Neural crest cell (in vitro differentiated cells): Measurements from ENCODE around the gene SLC35F6. TPM values are rescaled to one million over a fixed set of nuclear protein-coding genes. Genes with fewer than 3 reads are reported as not detected.
A peak's percentile ranks its signal among the peaks of the same experiment; 100 is the strongest.

Experiments
- DNase-seq: peaks from one replicate; pipeline ENCODE4 v3.0.0; 2021; ENCODE audit warnings: low read depth, mixed read lengths, low spot score
- H3K27ac Mint-ChIP-seq: one replicate; pipeline ENCODE4 v1.8.0; 2021; ENCODE audit warnings: mild to moderate bottlenecking, mixed read lengths; ENCODE audit not compliant: unreplicated experiment
- H3K27me3 Mint-ChIP-seq: 2 replicates; pipeline ENCODE4 v1.8.0; 2021; ENCODE audit warnings: low read depth, mild to moderate bottlenecking, mixed read lengths
- H3K36me3 Mint-ChIP-seq: 2 replicates; pipeline ENCODE4 v1.8.0; 2021; ENCODE audit warnings: low read depth, mild to moderate bottlenecking, mixed read lengths
- H3K4me1 Mint-ChIP-seq: 2 replicates; pipeline ENCODE4 v1.8.0; 2021; ENCODE audit warnings: mixed read lengths
- H3K4me3 Mint-ChIP-seq: one replicate; pipeline ENCODE4 v1.8.0; 2021; ENCODE audit warnings: mild to moderate bottlenecking, mixed read lengths
- H3K9me3 Mint-ChIP-seq: 2 replicates; pipeline ENCODE4 v1.8.0; 2021; ENCODE audit warnings: mixed read lengths
- CTCF ChIP-seq: fragments of 200-600 bp; sonication (generic); conservative IDR thresholded peaks from 2 replicates; pipeline ENCODE4 v1.5.0; 2021; ENCODE audit warnings: antibody characterized with exemption, mild to moderate bottlenecking
- long read RNA-seq: library from polyadenylated mRNA; unstranded; transcript quantifications from one replicate; pipeline ENCODE4 v2.0.0, GENCODE V29; 2020
- total RNA-seq: library from RNA; stranded (reverse); gene quantifications from 2 replicates; pipeline ENCODE4 v1.2.1, GENCODE V29; 2021

The SLC35F6 gene
- total RNA-seq, result 28.9 and 30.6 TPM in 2 replicates
- long read RNA-seq, result 0 reads

GRCh38 chr2:26764078-26764887, at the start of gene SLC35F6:
Gene SLC35F6 (plus strand): TSS chr2:26764284. CDS start chr2:26764350, 66 bp downstream.
- peak within 1 kb of the TSS; percentile 92 for H3K4me3 Mint-ChIP-seq
- H3K27ac Mint-ChIP-seq, result peak within 1 kb of the TSS; percentile 94
- H3K4me1 Mint-ChIP-seq, result peaks cover 26% of the 10 kb centered on the region
- no peaks in the 10 kb centered on the region for H3K9me3 Mint-ChIP-seq
- H3K36me3 Mint-ChIP-seq, result no peaks in the 10 kb centered on the region
- DNase-seq, result peak; percentile 71
- TF ChIP-seq CTCF, result no peak
- no peaks in the 10 kb centered on the region for H3K27me3 Mint-ChIP-seq

- no peak for TF ChIP-seq CTCF
- no peak overlapping the region for H3K27ac Mint-ChIP-seq
- H3K36me3 Mint-ChIP-seq, result no peaks in the 10 kb centered on the region
- H3K4me3 Mint-ChIP-seq, result no peak overlapping the region
- H3K27me3 Mint-ChIP-seq, result no peaks in the 10 kb centered on the region
- no peaks in the 10 kb centered on the region for H3K9me3 Mint-ChIP-seq
- peaks cover 7% of the 10 kb centered on the region for H3K4me1 Mint-ChIP-seq
- DNase-seq, result no peak
Measured at GRCh38 chr2:26715528-26716270, 48.4 kb upstream of the SLC35F6 start.

- H3K4me3 Mint-ChIP-seq, result no peak overlapping the region
- H3K4me1 Mint-ChIP-seq, result peaks cover 4% of the 10 kb centered on the region
- no peaks in the 10 kb centered on the region for H3K36me3 Mint-ChIP-seq
- H3K27ac Mint-ChIP-seq, result no peak overlapping the region
- TF ChIP-seq CTCF, result no peak
- no peaks in the 10 kb centered on the region for H3K9me3 Mint-ChIP-seq
- no peaks in the 10 kb centered on the region for H3K27me3 Mint-ChIP-seq
- DNase-seq, result no peak
Measured at GRCh38 chr2:26716340-26716739, 47.7 kb upstream of the SLC35F6 start.

- H3K36me3 Mint-ChIP-seq, result no peaks in the 10 kb centered on the region
- H3K27me3 Mint-ChIP-seq, result no peaks in the 10 kb centered on the region
- TF ChIP-seq CTCF, result no peak
- H3K27ac Mint-ChIP-seq, result no peak overlapping the region
- no peaks in the 10 kb centered on the region for H3K9me3 Mint-ChIP-seq
- H3K4me3 Mint-ChIP-seq, result no peak overlapping the region
- DNase-seq, result no peak
- peaks cover 4% of the 10 kb centered on the region for H3K4me1 Mint-ChIP-seq
Measured at GRCh38 chr2:26716769-26717168, 47.3 kb upstream of the SLC35F6 start.

GRCh38 chr2:26717362-26717761, 46.7 kb upstream of the SLC35F6 start:
- Mint-ChIP-seq H3K27me3 (no peaks in the 10 kb centered on the region), H3K9me3 (no peaks in the 10 kb centered on the region), H3K4me1 (peaks cover under 1% of the 10 kb centered on the region), H3K4me3 (no peak overlapping the region), H3K27ac (no peak overlapping the region), H3K36me3 (no peaks in the 10 kb centered on the region)
- no peak for TF ChIP-seq CTCF
- no peak for DNase-seq
